GM12878 (cell line): Measurements from ENCODE around the gene TMX3. TPM values are rescaled to one million over a fixed set of nuclear protein-coding genes. Genes with fewer than 3 reads are reported as not detected.

Experiments used
- ATAC-seq: fragments of 200-7000 bp; cut with Tn5 transposase; 3 replicates; pipeline ENCODE4 v1.9.1; 2020; ENCODE audit warnings: mild to moderate bottlenecking, moderate library complexity
- BruUV-seq: library from RNA; stranded (reverse); fragments of 400-500 nt; replicated peaks from 2 replicates; lab custom pipeline; 2021; lab: Mats Ljungman, UMichigan
- CTCF ChIA-PET: fragments of 300-600 bp; sonication (Branson Sonifier 250); formaldehyde crosslinking; extraction: SDS; loops from one replicate; lab custom pipeline; 2021; ENCODE audit warnings: inconsistent platforms; lab: Yijun Ruan, JAX
- POLR2A ChIA-PET: fragments of 350-600 bp; formaldehyde crosslinking; extraction: SDS; loops from one replicate; lab custom pipeline; 2021; ENCODE audit warnings: inconsistent platforms; lab: Charles Lee
- RAD21 ChIA-PET: fragments of 300-600 bp; sonication (Branson Sonifier 250); formaldehyde crosslinking; loops from one replicate; lab custom pipeline; 2023; ENCODE audit warnings: antibody characterized with exemption; ENCODE audit not compliant: unreplicated experiment; lab: Charles Lee
- SMC1A ChIA-PET: fragments of 300-600 bp; sonication (Branson Sonifier 250); formaldehyde crosslinking; loops from one replicate; lab custom pipeline; 2023; ENCODE audit not compliant: unreplicated experiment, uncharacterized antibody; lab: Charles Lee
- DNase-seq: peaks from one replicate; pipeline ENCODE4 v3.0.0-alpha.2; 2011; ENCODE audit warnings: low read depth, low spot score
- FAIRE-seq: peaks from 3 replicates; lab custom pipeline; 2011; peaks lifted over from hg19 to GRCh38; lab: Jason Lieb, UNC
- H2AFZ ChIP-seq: 2 replicates; pipeline ENCODE4 v1.6.0; 2011; ENCODE audit warnings: low read depth, low read length, control low read depth; ENCODE audit not compliant: control insufficient read depth
- H3K27ac ChIP-seq: 2 replicates; pipeline ENCODE4 v1.5.1; 2011; ENCODE audit warnings: control low read depth; ENCODE audit not compliant: control insufficient read depth, insufficient read depth
- H3K27me3 ChIP-seq, 2 experiments: replicated peaks in 1 of 2; 2 replicates each; pipeline versions ENCODE4 v1.6.0 to v1.6.1; 2011; ENCODE audit warnings: low read length in 1 of 2; ENCODE audit not compliant: control insufficient read depth in 2 of 2, insufficient read depth in 2 of 2
- H3K36me3 ChIP-seq, 2 experiments: 2 replicates each; pipeline ENCODE4 v1.5.1; 2011; ENCODE audit warnings: low read length in 1 of 2; ENCODE audit not compliant: control insufficient read depth in 2 of 2, insufficient read depth in 2 of 2
- H3K4me1 ChIP-seq: 2 replicates; pipeline ENCODE4 v1.6.1; 2011; ENCODE audit warnings: mild to moderate bottlenecking, low read length, moderate library complexity, mixed read lengths; ENCODE audit not compliant: control insufficient read depth, insufficient read depth
- H3K4me2 ChIP-seq: 2 replicates; pipeline ENCODE4 v1.6.0; 2011; ENCODE audit warnings: control low read depth; ENCODE audit not compliant: control insufficient read depth, insufficient read depth
- H3K4me3 ChIP-seq: fragments of 200-600 bp; sonication (generic); 2 replicates; pipeline ENCODE4 v1.5.1; 2016
- H3K79me2 ChIP-seq: 2 replicates; pipeline ENCODE4 v1.6.0; 2011; ENCODE audit warnings: low read length; ENCODE audit not compliant: control insufficient read depth, insufficient read depth
- H3K9ac ChIP-seq: 2 replicates; pipeline ENCODE4 v1.8.0; 2011; ENCODE audit warnings: low read length, control low read depth, mixed read lengths; ENCODE audit not compliant: control insufficient read depth, insufficient read depth
- H3K9me3 ChIP-seq: replicated peaks from 3 replicates; pipeline ENCODE4 v1.5.1; 2011; ENCODE audit warnings: mild to moderate bottlenecking, low read length; ENCODE audit not compliant: control insufficient read depth, insufficient read depth
- H4K20me1 ChIP-seq: 2 replicates; pipeline ENCODE4 v1.6.0; 2011; ENCODE audit not compliant: control insufficient read depth, insufficient read depth
- CHD1 ChIP-seq: IDR thresholded peaks from 2 replicates; pipeline ENCODE4 v1.6.1; 2012; ENCODE audit warnings: low read depth, low read length, improper control_type of control experiment
- CHD4 ChIP-seq: fragments of 200-600 bp; sonication (generic); IDR thresholded peaks from 2 replicates; pipeline ENCODE4 v1.6.1; 2016; ENCODE audit warnings: mild to moderate bottlenecking
- FOXK2 ChIP-seq: fragments of 450-650 bp; IDR thresholded peaks from 2 replicates; pipeline ENCODE4 v1.6.1; 2017; ENCODE audit warnings: mild to moderate bottlenecking, moderate library complexity
- IKZF1 ChIP-seq: fragments of 450-650 bp; conservative IDR thresholded peaks from 2 replicates; pipeline ENCODE4 v1.6.1; 2017; ENCODE audit warnings: antibody characterized with exemption, mild to moderate bottlenecking
- POU2F2 ChIP-seq: IDR thresholded peaks from 3 replicates; pipeline ENCODE4 v1.6.1; 2011; ENCODE audit warnings: low read depth, mild to moderate bottlenecking, low read length, borderline replicate concordance
- RAD21 ChIP-seq: IDR thresholded peaks from 2 replicates; pipeline ENCODE4 v1.6.1; 2011; ENCODE audit warnings: mild to moderate bottlenecking, low read depth, low read length, moderate library complexity; ENCODE audit not compliant: insufficient read depth
- RBBP5 ChIP-seq: fragments of 200-600 bp; sonication (generic); conservative IDR thresholded peaks from 2 replicates; pipeline ENCODE4 v1.6.1; 2016
- RELA ChIP-seq: fragments of 450-650 bp; IDR thresholded peaks from 2 replicates; pipeline ENCODE4 v1.8.0; 2014; ENCODE audit warnings: borderline replicate concordance; ENCODE audit not compliant: partially characterized antibody
- WGBS: methylation state at CpG from one replicate; pipeline ENCODE4 v1.1.6; 2016; ENCODE audit warnings: low lambda C conversion rate; ENCODE audit not compliant: insufficient replicate concordance, insufficient coverage; ENCODE audit errors: missing lambda C conversion rate; 5-methylcytosine and 5-hydroxymethylcytosine counted together
- in situ Hi-C: fragments of 300-500 bp; cut with MboI; formaldehyde crosslinking; loops from 9 replicates; pipeline ENCODE4 v1.14.3; 2018; ENCODE audit warnings: mixed read lengths
- intact Hi-C: fragments of 100-400 bp; cut with micrococcal nuclease; formaldehyde crosslinking; loops from one replicate; pipeline ENCODE4 v1.14.2; 2022; ENCODE audit not compliant: unreplicated experiment
- polyA plus RNA-seq, 11 experiments: library from polyadenylated mRNA; depleted of rRNA in 4 of 11; unstranded in 6 of 11; stranded (reverse) in 5 of 11; fragments of >200 nt; fragmentation: Nextera tagmentation in 4 of 11; fragmentation: Illumina TruSeq in 1 of 11; extraction: Ambion mirVana in 4 of 11; extraction: Trizol in 1 of 11; gene quantifications; 1 replicate in 1 of 11; 2 replicates in 10 of 11; pipeline versions ENCODE4 v1.2.1 to v1.2.3, GENCODE V29; 2011 to 2016; ENCODE audit warnings: inconsistent platforms in 2 of 11, missing spikeins in 2 of 11, low read depth in 1 of 11
- total RNA-seq, 4 experiments: library from RNA; depleted of rRNA in 3 of 4; stranded (reverse); fragments of >200 nt in 3 of 4; fragmentation: Illumina TruSeq in 1 of 4; extraction: Trizol in 1 of 4; gene quantifications; 2 replicates each; pipeline versions ENCODE4 v1.2.1 to v1.2.3, GENCODE V29; 2013 to 2021
- TF ChIP-seq, protein P1 (sequence below), 3 experiments: IDR thresholded peaks in 2 of 3; conservative IDR thresholded peaks in 1 of 3; 2 replicates each; pipeline ENCODE4 v1.5.1; 2011; ENCODE audit warnings: low read depth in 3 of 3, low read length in 3 of 3, mild to moderate bottlenecking in 3 of 3, control low read depth in 2 of 3, moderate library complexity in 2 of 3, inconsistent platforms in 1 of 3, mixed read lengths in 1 of 3; ENCODE audit not compliant: control insufficient read depth in 2 of 3, insufficient read depth in 1 of 3; ENCODE audit errors: extremely low read depth in 1 of 3
- TF ChIP-seq, protein P2 (sequence below): fragments of 450-650 bp; IDR thresholded peaks from 2 replicates; pipeline ENCODE4 v1.6.1; 2017; ENCODE audit warnings: mild to moderate bottlenecking, moderate library complexity

TMX3 gene
- total and polyA plus RNA-seq, 10 of the 15 experiments (the other 5 are each of a cell fraction or from before 2014, with no cell fraction given): 14.2 to 85.6 (median 29.7) TPM

GRCh38 chr18:68676913-68677312 is 38.0 kb downstream of the TMX3 start:
- no peak for ATAC-seq
- ChIA-PET SMC1A (no interaction called here), CTCF (no interaction called here), POLR2A (no interaction called here), RAD21 (no interaction called here)
- 100% methylated on average over 2 of the region's 2 CpGs for WGBS
- intact Hi-C loops (no loop called here), in situ Hi-C loops (no loop called here)
- TF ChIP-seq CHD4: no peak
- TF ChIP-seq, protein P1, sequence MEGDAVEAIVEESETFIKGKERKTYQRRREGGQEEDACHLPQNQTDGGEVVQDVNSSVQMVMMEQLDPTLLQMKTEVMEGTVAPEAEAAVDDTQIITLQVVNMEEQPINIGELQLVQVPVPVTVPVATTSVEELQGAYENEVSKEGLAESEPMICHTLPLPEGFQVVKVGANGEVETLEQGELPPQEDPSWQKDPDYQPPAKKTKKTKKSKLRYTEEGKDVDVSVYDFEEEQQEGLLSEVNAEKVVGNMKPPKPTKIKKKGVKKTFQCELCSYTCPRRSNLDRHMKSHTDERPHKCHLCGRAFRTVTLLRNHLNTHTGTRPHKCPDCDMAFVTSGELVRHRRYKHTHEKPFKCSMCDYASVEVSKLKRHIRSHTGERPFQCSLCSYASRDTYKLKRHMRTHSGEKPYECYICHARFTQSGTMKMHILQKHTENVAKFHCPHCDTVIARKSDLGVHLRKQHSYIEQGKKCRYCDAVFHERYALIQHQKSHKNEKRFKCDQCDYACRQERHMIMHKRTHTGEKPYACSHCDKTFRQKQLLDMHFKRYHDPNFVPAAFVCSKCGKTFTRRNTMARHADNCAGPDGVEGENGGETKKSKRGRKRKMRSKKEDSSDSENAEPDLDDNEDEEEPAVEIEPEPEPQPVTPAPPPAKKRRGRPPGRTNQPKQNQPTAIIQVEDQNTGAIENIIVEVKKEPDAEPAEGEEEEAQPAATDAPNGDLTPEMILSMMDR (IDR thresholded peaks at IDR 0.05 in 2 of 3, conservative IDR thresholded peaks at IDR 0.05 in 1 of 3; ENCODE audit: control insufficient read depth in 2 of 3, extremely low read depth in 1 of 3, insufficient read depth in 1 of 3, low read depth in 3 of 3, low read length in 3 of 3): peak in 1 of 3 experiments; percentile 17; a peak in 1 of 6 replicates
- TF ChIP-seq RAD21: peak; percentile 44; the same call in 1 of the 2 replicates
- no peaks in the 10 kb centered on the region for H3K4me1 ChIP-seq
- no peak overlapping the region for H2AFZ ChIP-seq
- H3K27ac ChIP-seq: no peak overlapping the region
- FAIRE-seq: no peak
- H3K4me3 ChIP-seq: no peak overlapping the region
- H3K9ac ChIP-seq: no peak overlapping the region
- peaks cover 0 to 23% of the 10 kb centered on the region in 2 experiments; a peak in 3 of 4 replicates for H3K36me3 ChIP-seq
- no peak overlapping the region for H3K4me2 ChIP-seq
- DNase-seq: no peak
- no TSS peak for BruUV-seq
- H3K27me3 ChIP-seq: no peaks in the 10 kb centered on the region
- no peaks in the 10 kb centered on the region for H4K20me1 ChIP-seq
- no peaks in the 10 kb centered on the region for H3K9me3 ChIP-seq
- H3K79me2 ChIP-seq: no peaks in the 10 kb centered on the region

- H3K36me3 ChIP-seq: no peaks in the 10 kb centered on the region
- WGBS: 53% methylated on average over 5 of the region's 5 CpGs
- no peaks in the 10 kb centered on the region for H4K20me1 ChIP-seq
- BruUV-seq: no TSS peak
- ChIA-PET RAD21 (no interaction called here), SMC1A (interaction anchor here (1.0 kb wide), 1 partner anchor 25 kb away, joined by 3 read pairs; no protein-coding TSS in a partner anchor), POLR2A (no interaction called here), CTCF (no interaction called here)
- H3K4me3 ChIP-seq: no peak overlapping the region
- no peaks in the 10 kb centered on the region; a peak in 1 of 4 replicates for H3K27me3 ChIP-seq
- H3K79me2 ChIP-seq: no peaks in the 10 kb centered on the region
- in situ Hi-C loops: loop anchor here (10.0 kb wide), 1 partner anchor 1452 kb away; no protein-coding TSS in a partner anchor
- no peak overlapping the region for H2AFZ ChIP-seq
- no peak for DNase-seq
- no peak overlapping the region for H3K9ac ChIP-seq
- intact Hi-C loops: no loop called here
- no peak overlapping the region for H3K4me2 ChIP-seq
- no peak for FAIRE-seq
- no peaks in the 10 kb centered on the region for H3K9me3 ChIP-seq
- H3K27ac ChIP-seq: no peak overlapping the region
- ATAC-seq: no peak
- H3K4me1 ChIP-seq: no peaks in the 10 kb centered on the region
- TF ChIP-seq CHD1: no peak
- no peak for TF ChIP-seq RBBP5
- no peak for TF ChIP-seq FOXK2
- no peak for TF ChIP-seq IKZF1
- TF ChIP-seq, protein P2, sequence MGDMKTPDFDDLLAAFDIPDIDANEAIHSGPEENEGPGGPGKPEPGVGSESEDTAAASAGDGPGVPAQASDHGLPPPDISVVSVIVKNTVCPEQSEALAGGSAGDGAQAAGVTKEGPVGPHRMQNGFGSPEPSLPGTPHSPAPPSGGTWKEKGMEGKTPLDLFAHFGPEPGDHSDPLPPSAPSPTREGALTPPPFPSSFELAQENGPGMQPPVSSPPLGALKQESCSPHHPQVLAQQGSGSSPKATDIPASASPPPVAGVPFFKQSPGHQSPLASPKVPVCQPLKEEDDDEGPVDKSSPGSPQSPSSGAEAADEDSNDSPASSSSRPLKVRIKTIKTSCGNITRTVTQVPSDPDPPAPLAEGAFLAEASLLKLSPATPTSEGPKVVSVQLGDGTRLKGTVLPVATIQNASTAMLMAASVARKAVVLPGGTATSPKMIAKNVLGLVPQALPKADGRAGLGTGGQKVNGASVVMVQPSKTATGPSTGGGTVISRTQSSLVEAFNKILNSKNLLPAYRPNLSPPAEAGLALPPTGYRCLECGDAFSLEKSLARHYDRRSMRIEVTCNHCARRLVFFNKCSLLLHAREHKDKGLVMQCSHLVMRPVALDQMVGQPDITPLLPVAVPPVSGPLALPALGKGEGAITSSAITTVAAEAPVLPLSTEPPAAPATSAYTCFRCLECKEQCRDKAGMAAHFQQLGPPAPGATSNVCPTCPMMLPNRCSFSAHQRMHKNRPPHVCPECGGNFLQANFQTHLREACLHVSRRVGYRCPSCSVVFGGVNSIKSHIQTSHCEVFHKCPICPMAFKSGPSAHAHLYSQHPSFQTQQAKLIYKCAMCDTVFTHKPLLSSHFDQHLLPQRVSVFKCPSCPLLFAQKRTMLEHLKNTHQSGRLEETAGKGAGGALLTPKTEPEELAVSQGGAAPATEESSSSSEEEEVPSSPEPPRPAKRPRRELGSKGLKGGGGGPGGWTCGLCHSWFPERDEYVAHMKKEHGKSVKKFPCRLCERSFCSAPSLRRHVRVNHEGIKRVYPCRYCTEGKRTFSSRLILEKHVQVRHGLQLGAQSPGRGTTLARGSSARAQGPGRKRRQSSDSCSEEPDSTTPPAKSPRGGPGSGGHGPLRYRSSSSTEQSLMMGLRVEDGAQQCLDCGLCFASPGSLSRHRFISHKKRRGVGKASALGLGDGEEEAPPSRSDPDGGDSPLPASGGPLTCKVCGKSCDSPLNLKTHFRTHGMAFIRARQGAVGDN: no peak
- TF ChIP-seq POU2F2: no peak
- TF ChIP-seq RELA: no peak
Measured at GRCh38 chr18:68667121-68667520, 47.8 kb downstream of the TMX3 start.
